KMS-11 (cell line): ENCODE results near the gene ASB18.

Experiments used
- H2AFZ ChIP-seq: fragments of 200-600 bp; sonication (generic); 2 replicates; pipeline ENCODE4 v1.6.1; 2016; ENCODE audit warnings: antibody characterized with exemption, mixed run types, low read depth
- H3K27ac ChIP-seq: fragments of 200-600 bp; sonication (generic); 2 replicates; pipeline ENCODE4 v1.6.1; 2016; ENCODE audit warnings: mild to moderate bottlenecking, mixed run types
- H3K27me3 ChIP-seq: fragments of 200-600 bp; sonication (generic); 2 replicates; pipeline ENCODE4 v1.6.1; 2017; ENCODE audit warnings: mild to moderate bottlenecking, low read depth, mixed run types, moderate library complexity; ENCODE audit not compliant: insufficient read depth
- H3K36me3 ChIP-seq: fragments of 200-600 bp; sonication (generic); 2 replicates; pipeline ENCODE4 v1.6.1; 2017; ENCODE audit warnings: mild to moderate bottlenecking, mixed run types; ENCODE audit not compliant: insufficient read depth
- H3K4me1 ChIP-seq: fragments of 200-600 bp; sonication (generic); 2 replicates; pipeline ENCODE4 v1.6.1; 2016; ENCODE audit warnings: mild to moderate bottlenecking, low read depth, mixed run types; ENCODE audit not compliant: poor library complexity, severe bottlenecking
- H3K4me2 ChIP-seq: fragments of 200-600 bp; sonication (generic); 2 replicates; pipeline ENCODE4 v1.7.0; 2016; ENCODE audit warnings: mild to moderate bottlenecking, mixed run types
- H3K4me3 ChIP-seq: fragments of 200-600 bp; sonication (generic); IDR thresholded peaks from 2 replicates; pipeline ENCODE4 v1.6.1; 2017; ENCODE audit warnings: low read depth, low read length, mixed read lengths; ENCODE audit not compliant: insufficient read depth
- H3K79me2 ChIP-seq: fragments of 200-600 bp; sonication (generic); 2 replicates; pipeline ENCODE4 v1.6.1; 2016; ENCODE audit warnings: low read depth, mixed run types; ENCODE audit not compliant: insufficient read depth
- H3K9ac ChIP-seq: fragments of 200-600 bp; sonication (generic); 2 replicates; pipeline ENCODE4 v1.6.1; 2016; ENCODE audit warnings: mild to moderate bottlenecking, mixed run types
- H4K20me1 ChIP-seq: fragments of 200-600 bp; sonication (generic); 2 replicates; pipeline ENCODE4 v1.6.1; 2016; ENCODE audit warnings: mild to moderate bottlenecking, mixed run types; ENCODE audit not compliant: insufficient read depth
- CTCF ChIP-seq: fragments of 200-600 bp; sonication (generic); conservative IDR thresholded peaks from 2 replicates; pipeline ENCODE4 v1.6.1; 2017; ENCODE audit warnings: low read depth, mild to moderate bottlenecking, antibody characterized with exemption, low read length, moderate library complexity, mixed read lengths

ASB18 gene

GRCh38 chr2:236254674-236255073, 9.5 kb downstream of the ASB18 start:
- no peak for TF ChIP-seq CTCF
- H4K20me1 ChIP-seq = no peaks in the 10 kb centered on the region
- H3K27me3 ChIP-seq = no peaks in the 10 kb centered on the region
- H3K9ac ChIP-seq = no peak overlapping the region
- H3K36me3 ChIP-seq = no peaks in the 10 kb centered on the region
- H3K79me2 ChIP-seq = no peaks in the 10 kb centered on the region
- H3K4me3 ChIP-seq = no peak overlapping the region
- no peak overlapping the region for H3K4me2 ChIP-seq
- H2AFZ ChIP-seq = no peak overlapping the region
- no peak overlapping the region for H3K27ac ChIP-seq
- no peaks in the 10 kb centered on the region for H3K4me1 ChIP-seq

DNA sequence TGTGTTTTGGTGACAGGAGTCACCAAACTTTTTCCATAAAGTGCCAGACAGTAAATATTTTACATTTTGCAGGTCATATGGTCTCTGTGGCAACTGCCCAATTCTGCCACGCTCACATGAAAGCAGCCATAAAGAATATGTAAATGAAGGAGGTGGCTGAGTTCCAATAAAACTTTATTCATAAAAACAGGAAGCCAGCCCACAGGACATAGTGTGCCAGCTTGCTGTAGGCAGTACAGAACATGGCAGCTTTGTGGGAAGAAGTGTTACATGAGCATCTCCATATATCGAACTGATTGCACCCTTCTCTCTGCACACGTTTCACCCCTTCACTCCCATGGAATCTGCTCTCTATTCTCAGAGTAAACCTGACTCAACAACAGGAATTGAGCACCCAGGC, 10.2 kb downstream of the ASB18 start:
- no peaks in the 10 kb centered on the region for H3K79me2 ChIP-seq
- TF ChIP-seq CTCF = no peak
- no peak overlapping the region for H3K4me3 ChIP-seq
- no peaks in the 10 kb centered on the region for H3K4me1 ChIP-seq
- H3K36me3 ChIP-seq = no peaks in the 10 kb centered on the region
- H3K4me2 ChIP-seq = no peak overlapping the region
- H4K20me1 ChIP-seq = no peaks in the 10 kb centered on the region
- H3K27me3 ChIP-seq = no peaks in the 10 kb centered on the region
- no peak overlapping the region for H3K27ac ChIP-seq
- H3K9ac ChIP-seq = no peak overlapping the region
- no peak overlapping the region for H2AFZ ChIP-seq

DNA sequence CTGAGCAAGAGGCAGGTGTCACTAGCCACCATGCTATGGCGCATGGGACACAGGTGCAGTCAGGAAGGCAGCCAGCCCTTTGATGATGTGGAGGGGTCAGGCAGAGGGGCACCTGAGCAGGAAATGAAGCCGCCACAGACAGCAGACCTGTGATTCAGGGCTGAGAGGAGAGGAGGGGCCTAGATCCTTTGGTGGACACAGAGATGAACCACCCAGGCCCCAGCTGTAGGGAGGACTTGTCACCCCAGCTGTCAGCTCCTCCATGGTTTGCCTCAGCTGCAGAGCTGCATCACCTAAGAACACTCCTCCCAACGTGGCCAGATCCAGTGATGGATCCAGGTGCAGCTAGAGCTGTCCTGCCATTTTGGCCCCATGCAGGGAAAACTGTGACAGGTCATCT, 11.6 kb downstream of the ASB18 start:
- no peaks in the 10 kb centered on the region for H3K27me3 ChIP-seq
- H3K36me3 ChIP-seq = no peaks in the 10 kb centered on the region

GRCh38 chr2:236250909-236251579, 13.2 kb downstream of the ASB18 start:
- no peak overlapping the region for H3K4me3 ChIP-seq
- no peak overlapping the region for H3K4me2 ChIP-seq
- no peak overlapping the region for H2AFZ ChIP-seq
- H3K79me2 ChIP-seq = no peaks in the 10 kb centered on the region
- H3K36me3 ChIP-seq = no peaks in the 10 kb centered on the region
- no peaks in the 10 kb centered on the region for H4K20me1 ChIP-seq
- no peak overlapping the region for H3K9ac ChIP-seq
- no peak overlapping the region for H3K27ac ChIP-seq
- no peak for TF ChIP-seq CTCF
- H3K27me3 ChIP-seq = no peaks in the 10 kb centered on the region
- H3K4me1 ChIP-seq = no peaks in the 10 kb centered on the region

More for the DNA sequence above, 11.6 kb downstream of the ASB18 start:
- H3K79me2 ChIP-seq = no peaks in the 10 kb centered on the region
- H4K20me1 ChIP-seq = no peaks in the 10 kb centered on the region
- H3K4me3 ChIP-seq = no peak overlapping the region
- no peak overlapping the region for H3K9ac ChIP-seq
- no peak overlapping the region for H3K4me2 ChIP-seq
- no peak overlapping the region for H2AFZ ChIP-seq
- no peak for TF ChIP-seq CTCF
- no peak overlapping the region for H3K27ac ChIP-seq
- no peaks in the 10 kb centered on the region for H3K4me1 ChIP-seq
